Thoracic aorta (tissue), 2 donors: ENCODE measurements around the gene FGD2. TPM values are rescaled to one million over a fixed set of nuclear protein-coding genes. Genes with fewer than 3 reads are reported as not detected.

Experiments
- ATAC-seq: fragments of 150-250 bp; one replicate; pipeline ENCODE4 v1.8.0; 2017; ENCODE audit warnings: low read depth; ENCODE audit not compliant: insufficient number of reproducible peaks, low FRiP score
- DNase-seq: peaks from one replicate; pipeline ENCODE4 v3.0.0-alpha.2; 2020; ENCODE audit warnings: low spot score
- H3K27ac ChIP-seq, 2 donors: fragments of 200-600 bp; sonication (generic); 1 replicate in 1 of 2; 2 replicates in 1 of 2; pipeline ENCODE4 v1.5.1; 2016; ENCODE audit warnings: mild to moderate bottlenecking in 2 of 2, moderate library complexity in 2 of 2
- H3K27me3 ChIP-seq: fragments of 200-600 bp; sonication (generic); replicated peaks from 2 replicates; pipeline ENCODE4 v1.6.0; 2016; ENCODE audit warnings: mild to moderate bottlenecking; ENCODE audit not compliant: insufficient read depth
- H3K36me3 ChIP-seq: fragments of 200-600 bp; sonication (generic); one replicate; pipeline ENCODE4 v1.5.1; 2016
- H3K4me1 ChIP-seq, 2 donors: fragments of 200-600 bp; sonication (generic); 1 replicate in 1 of 2; 2 replicates in 1 of 2; pipeline versions ENCODE4 v1.5.1 to v1.6.0; 2016; ENCODE audit warnings: low read depth in 2 of 2, mild to moderate bottlenecking in 1 of 2; ENCODE audit not compliant: control insufficient read depth in 1 of 2
- H3K4me3 ChIP-seq: fragments of 200-600 bp; sonication (generic); 2 replicates; pipeline ENCODE4 v1.5.1; 2016; ENCODE audit warnings: mild to moderate bottlenecking
- H3K9me3 ChIP-seq: fragments of 200-600 bp; sonication (generic); 2 replicates; pipeline ENCODE4 v1.5.1; 2016
- CTCF ChIP-seq: fragments of 200-600 bp; sonication (generic); IDR thresholded peaks from one replicate; pipeline ENCODE4 v1.5.1; 2019; ENCODE audit warnings: antibody characterized with exemption
- total RNA-seq, 2 donors: library from RNA; depleted of rRNA; stranded (reverse); fragments of >200 nt; gene quantifications; one replicate each; pipeline versions ENCODE4 v1.1.0 to v1.2.3, GENCODE V29; 2016

Gene FGD2
- total RNA-seq, 2 donors from 2014 or later: 27.5 to 52.5 TPM

- no peaks in the 10 kb centered on the region for H3K36me3 ChIP-seq
- H3K9me3 ChIP-seq: no peaks in the 10 kb centered on the region
- H3K27me3 ChIP-seq: no peaks in the 10 kb centered on the region
- no peak for ATAC-seq
- TF ChIP-seq CTCF: no peak
- no peak for DNase-seq
- peaks cover 0 to 12% of the 10 kb centered on the region in 2 donors for H3K4me1 ChIP-seq
- H3K4me3 ChIP-seq: no peak overlapping the region
- H3K27ac ChIP-seq: no peak overlapping the region
These were observed 43.6 kb downstream of the FGD2 start for GRCh38 chr6:37048851-37049757.

- TF ChIP-seq CTCF: no peak
- Histone ChIP-seq H3K36me3 (no peaks in the 10 kb centered on the region), H3K27me3 (no peaks in the 10 kb centered on the region), H3K4me3 (peak overlapping the region; percentile 2), H3K4me1 (peaks cover 0 to 12% of the 10 kb centered on the region in 2 donors), H3K27ac (peak overlapping the region in 1 of 2 donors; percentile 35), H3K9me3 (no peaks in the 10 kb centered on the region)
- no peak for DNase-seq
- no peak for ATAC-seq
These were observed 44.2 kb downstream of the FGD2 start for GRCh38 chr6:37049758-37050044.

GRCh38 chr6:37050045-37050853 lies 44.8 kb downstream of the FGD2 start:
- peak overlapping the region in 1 of 2 donors; percentile 35 for H3K27ac ChIP-seq
- peaks cover 0 to 12% of the 10 kb centered on the region in 2 donors for H3K4me1 ChIP-seq
- no peaks in the 10 kb centered on the region for H3K9me3 ChIP-seq
- no peaks in the 10 kb centered on the region for H3K27me3 ChIP-seq
- no peak for DNase-seq
- H3K36me3 ChIP-seq: no peaks in the 10 kb centered on the region
- no peak for TF ChIP-seq CTCF
- no peak for ATAC-seq
- H3K4me3 ChIP-seq: peak overlapping the region; percentile 4

- Histone ChIP-seq H3K27me3 (no peaks in the 10 kb centered on the region), H3K4me3 (no peak overlapping the region), H3K36me3 (no peaks in the 10 kb centered on the region), H3K9me3 (no peaks in the 10 kb centered on the region), H3K27ac (no peak overlapping the region), H3K4me1 (peaks cover 0 to 12% of the 10 kb centered on the region in 2 donors)
- TF ChIP-seq CTCF: no peak
- DNase-seq (no peak), ATAC-seq (no peak)
These were observed 45.3 kb downstream of the FGD2 start for GRCh38 chr6:37050854-37051137.
